Activated naive CD8-positive, alpha-beta T cell treated with anti-CD3 and anti-CD28 coated beads, Interleukin-2, amount 50 U/mL, for 24 hours (primary cell): ENCODE data around the gene HSCB.
A peak's percentile ranks its signal among the peaks of the same experiment; 100 is the strongest.
"Not testable (repeated sequence)": the region's sequence is repeated elsewhere in the genome, so short reads cannot be mapped to it uniquely, and the experiment has no call there.

Experiments used
- ATAC-seq: fragments of 150-1000 bp; cut with Tn5 transposase; one replicate; pipeline ENCODE4 v1.10.0; 2021
- DNase-seq: peaks from one replicate; pipeline ENCODE4 v3.0.0; 2021
- H3K27ac Mint-ChIP-seq: one replicate; pipeline ENCODE4 v1.8.0; 2021; ENCODE audit warnings: mild to moderate bottlenecking, mixed read lengths
- H3K27me3 Mint-ChIP-seq: one replicate; pipeline ENCODE4 v1.8.0; 2021; ENCODE audit warnings: mixed read lengths
- H3K36me3 Mint-ChIP-seq: one replicate; pipeline ENCODE4 v1.8.0; 2021; ENCODE audit warnings: low read depth, mixed read lengths
- H3K4me1 Mint-ChIP-seq: one replicate; pipeline ENCODE4 v1.8.0; 2021; ENCODE audit warnings: mixed read lengths
- H3K4me3 Mint-ChIP-seq: one replicate; pipeline ENCODE4 v1.8.0; 2021; ENCODE audit warnings: mild to moderate bottlenecking, moderate library complexity, mixed read lengths
- H3K9me3 Mint-ChIP-seq: one replicate; pipeline ENCODE4 v1.8.0; 2021; ENCODE audit warnings: mixed read lengths

The HSCB gene

GRCh38 chr22:28728002-28728401, 13.8 kb upstream of the HSCB start:
- Mint-ChIP-seq H3K27ac (no peak overlapping the region), H3K9me3 (no peaks in the 10 kb centered on the region), H3K27me3 (no peaks in the 10 kb centered on the region), H3K4me1 (peaks cover 4% of the 10 kb centered on the region), H3K4me3 (no peak overlapping the region), H3K36me3 (peaks cover 14% of the 10 kb centered on the region)
- DNase-seq (no peak), ATAC-seq (no peak)

- no peak overlapping the region for H3K4me3 Mint-ChIP-seq
- no peaks in the 10 kb centered on the region for H3K27me3 Mint-ChIP-seq
- peaks cover 4% of the 10 kb centered on the region for H3K4me1 Mint-ChIP-seq
- DNase-seq = no peak
- H3K36me3 Mint-ChIP-seq = peaks cover 12% of the 10 kb centered on the region
- no peak overlapping the region for H3K27ac Mint-ChIP-seq
- no peaks in the 10 kb centered on the region for H3K9me3 Mint-ChIP-seq
- ATAC-seq = peak; percentile 33
These were observed 13.1 kb upstream of the HSCB start for GRCh38 chr22:28728621-28729313.

DNA sequence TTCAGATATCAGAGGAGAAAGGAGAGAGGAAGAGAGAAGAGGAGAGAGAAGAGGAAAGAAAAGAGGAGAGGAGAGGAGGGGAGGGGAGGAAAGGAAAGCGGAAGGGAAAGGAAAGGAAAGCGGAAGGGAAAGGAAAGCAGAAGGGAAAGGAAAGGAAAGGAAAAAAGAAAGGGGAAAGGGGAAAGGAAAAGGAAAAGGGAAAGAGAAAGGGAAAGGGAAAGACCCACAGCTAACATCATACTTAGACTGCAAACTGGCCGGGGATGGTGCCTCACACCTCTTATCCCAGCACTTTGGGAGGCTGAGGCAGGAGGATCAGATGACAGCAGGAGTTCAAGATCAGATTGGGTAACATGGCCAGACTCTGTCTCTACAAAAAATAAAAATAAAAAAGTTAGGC, 11.7 kb upstream of the HSCB start:
- Mint-ChIP-seq H3K27me3 (no peaks in the 10 kb centered on the region), H3K4me1 (peaks cover 4% of the 10 kb centered on the region), H3K4me3 (no peak overlapping the region), H3K27ac (no peak overlapping the region), H3K9me3 (no peaks in the 10 kb centered on the region), H3K36me3 (peaks cover 6% of the 10 kb centered on the region)
- ATAC-seq = no peak
- DNase-seq = no peak

- H3K36me3 Mint-ChIP-seq = peaks cover 2% of the 10 kb centered on the region
- no peak overlapping the region for H3K4me3 Mint-ChIP-seq
- H3K27ac Mint-ChIP-seq = no peak overlapping the region
- no peaks in the 10 kb centered on the region for H3K9me3 Mint-ChIP-seq
- no peaks in the 10 kb centered on the region for H3K27me3 Mint-ChIP-seq
- DNase-seq (no peak), ATAC-seq (no peak)
- H3K4me1 Mint-ChIP-seq = peaks cover 2% of the 10 kb centered on the region
These were observed 7.4 kb upstream of the HSCB start for GRCh38 chr22:28734393-28734792.

DNA sequence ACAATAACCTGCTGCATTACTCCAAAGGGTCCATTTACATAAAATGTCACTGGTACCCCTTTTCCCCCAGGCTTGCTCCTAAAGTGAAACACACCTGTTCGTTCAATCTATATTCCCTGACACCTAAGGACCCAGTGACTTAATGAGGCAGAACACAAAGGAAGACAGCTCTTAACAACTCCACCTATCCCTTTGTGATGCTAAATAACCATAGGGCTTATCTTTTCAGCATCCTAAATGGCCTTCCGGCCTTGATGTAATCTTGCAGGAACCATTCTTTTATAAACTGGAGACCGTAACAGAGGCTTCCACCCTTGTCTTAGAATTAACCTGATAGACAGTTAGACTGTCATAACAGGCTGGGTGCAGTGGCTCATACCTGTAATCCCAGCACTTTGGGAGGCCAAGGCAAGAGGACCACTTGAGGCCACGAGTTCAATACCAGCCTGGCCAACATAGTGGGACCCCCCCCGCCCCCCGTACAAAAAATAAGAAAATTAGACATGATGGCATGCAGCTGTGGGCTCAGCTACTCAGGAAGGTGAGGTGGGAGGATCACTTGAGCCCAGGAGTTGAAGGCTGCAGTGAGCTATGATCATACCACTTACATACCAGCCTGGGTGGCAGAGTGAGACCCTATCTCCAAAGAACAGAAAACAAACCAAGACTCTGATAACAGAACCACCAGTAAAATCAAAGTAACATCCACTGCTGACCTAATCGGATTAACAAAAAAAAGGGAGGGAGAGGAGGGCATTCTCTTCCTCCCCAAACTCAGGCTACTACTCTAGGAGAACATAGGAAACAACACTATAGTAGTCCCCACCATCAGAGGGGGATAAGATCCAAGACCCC, 5.3 kb upstream of the HSCB start:
- Mint-ChIP-seq H3K36me3 (peaks cover 2% of the 10 kb centered on the region), H3K27me3 (no peaks in the 10 kb centered on the region), H3K4me1 (peaks cover 14% of the 10 kb centered on the region), H3K27ac (no peak overlapping the region), H3K9me3 (no peaks in the 10 kb centered on the region), H3K4me3 (no peak overlapping the region)
- no peak for ATAC-seq
- no peak for DNase-seq

DNA sequence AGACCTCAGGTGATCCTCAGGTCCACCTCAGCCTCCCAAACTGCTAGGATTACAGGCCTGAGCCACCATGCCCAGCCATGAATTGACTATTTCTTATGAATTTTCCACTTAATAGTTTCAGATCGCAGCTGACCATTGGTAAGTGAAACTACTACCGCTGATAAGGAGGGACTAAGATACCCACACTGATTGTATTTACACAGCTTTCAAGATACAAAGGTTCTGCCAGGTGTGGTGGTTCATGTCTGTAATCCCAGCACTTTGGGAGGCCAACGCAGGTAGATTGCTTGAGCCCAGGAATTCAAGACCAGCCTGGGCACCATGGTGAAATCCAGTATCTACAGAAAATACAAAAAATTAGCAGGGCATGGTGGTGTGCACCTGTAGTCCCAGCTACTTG, 4.1 kb upstream of the HSCB start:
- no peak for ATAC-seq
- Mint-ChIP-seq H3K4me3 (no peak overlapping the region), H3K9me3 (no peaks in the 10 kb centered on the region), H3K36me3 (peaks cover 4% of the 10 kb centered on the region), H3K27ac (no peak overlapping the region), H3K27me3 (peaks cover 2% of the 10 kb centered on the region), H3K4me1 (peaks cover 20% of the 10 kb centered on the region)
- DNase-seq = no peak

DNA sequence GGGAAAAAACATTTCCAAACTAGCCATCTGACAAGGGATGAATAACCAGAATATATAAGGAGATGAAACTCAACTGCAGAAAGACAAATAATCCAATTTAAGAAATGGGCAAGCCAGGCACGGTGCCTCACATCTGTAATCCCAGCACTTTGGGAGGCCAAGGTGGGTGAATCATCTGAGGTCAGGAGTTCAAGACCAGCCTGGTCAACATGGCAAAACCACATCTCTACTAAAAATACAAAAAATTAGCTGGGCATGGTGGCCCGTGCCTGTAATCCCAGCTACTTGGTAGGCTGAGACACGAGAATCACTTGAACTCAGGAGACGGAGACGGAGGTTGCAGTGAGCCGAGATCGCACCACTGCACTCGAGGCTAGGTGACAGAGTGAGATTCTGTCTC, 3.0 kb upstream of the HSCB start:
- not testable (repeated sequence) for ATAC-seq, H3K36me3 Mint-ChIP-seq, H3K4me3 Mint-ChIP-seq, H3K27ac Mint-ChIP-seq, H3K27me3 Mint-ChIP-seq, DNase-seq, H3K9me3 Mint-ChIP-seq
- peaks cover 29% of the 10 kb centered on the region for H3K4me1 Mint-ChIP-seq

GRCh38 chr22:28741200-28741784, 547 bp upstream of the HSCB start:
- H3K27ac Mint-ChIP-seq = peak overlapping the region; percentile 84
- H3K27me3 Mint-ChIP-seq = peaks cover 2% of the 10 kb centered on the region
- no peak for DNase-seq
- no peaks in the 10 kb centered on the region for H3K9me3 Mint-ChIP-seq
- peaks cover 18% of the 10 kb centered on the region for H3K36me3 Mint-ChIP-seq
- ATAC-seq = no peak
- peak overlapping the region; percentile 87 for H3K4me3 Mint-ChIP-seq
- H3K4me1 Mint-ChIP-seq = peaks cover 29% of the 10 kb centered on the region

DNA sequence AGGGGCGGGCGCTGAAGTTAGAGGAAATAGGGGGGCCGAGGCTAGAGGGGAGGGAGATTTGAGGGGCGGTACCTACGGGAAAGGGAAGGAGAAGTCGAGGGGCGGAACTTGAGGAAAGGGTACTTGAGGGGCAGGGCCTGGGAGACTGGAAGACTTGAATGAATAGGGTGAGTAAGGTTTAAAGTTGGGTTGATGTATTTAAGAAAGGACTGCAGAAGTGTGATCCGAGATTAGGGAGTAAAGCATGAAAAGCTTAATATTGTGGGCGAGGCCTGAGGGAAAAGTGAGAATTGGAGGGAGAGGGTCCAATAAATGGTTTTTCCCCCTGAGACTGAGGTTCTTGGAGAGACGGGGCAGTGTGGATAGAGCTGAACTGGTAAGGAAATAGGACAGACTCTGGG, 723 bp downstream of the HSCB start:
- H3K4me1 Mint-ChIP-seq = peaks cover 29% of the 10 kb centered on the region
- no peaks in the 10 kb centered on the region for H3K9me3 Mint-ChIP-seq
- peaks cover 2% of the 10 kb centered on the region for H3K27me3 Mint-ChIP-seq
- peaks cover 22% of the 10 kb centered on the region for H3K36me3 Mint-ChIP-seq
- peak overlapping the region; percentile 87 for H3K4me3 Mint-ChIP-seq
- no peak for DNase-seq
- ATAC-seq = no peak
- peak overlapping the region; percentile 84 for H3K27ac Mint-ChIP-seq

- Mint-ChIP-seq H3K27me3 (peaks cover 2% of the 10 kb centered on the region), H3K4me3 (peak overlapping the region; percentile 87), H3K9me3 (no peaks in the 10 kb centered on the region), H3K4me1 (peaks cover 31% of the 10 kb centered on the region), H3K27ac (no peak overlapping the region), H3K36me3 (peaks cover 24% of the 10 kb centered on the region)
- DNase-seq = no peak
- ATAC-seq = no peak
These were observed 2.0 kb downstream of the HSCB start for GRCh38 chr22:28743852-28744251.

GRCh38 chr22:28750471-28750881, 8.6 kb downstream of the HSCB start:
- Mint-ChIP-seq H3K4me3 (no peak overlapping the region), H3K9me3 (no peaks in the 10 kb centered on the region), H3K36me3 (peaks cover 29% of the 10 kb centered on the region), H3K4me1 (peaks cover 5% of the 10 kb centered on the region), H3K27ac (no peak overlapping the region), H3K27me3 (no peaks in the 10 kb centered on the region)
- DNase-seq (no peak), ATAC-seq (no peak)

GRCh38 chr22:28754512-28754911, 12.7 kb downstream of the HSCB start:
- not testable (repeated sequence) for H3K27ac Mint-ChIP-seq

DNA sequence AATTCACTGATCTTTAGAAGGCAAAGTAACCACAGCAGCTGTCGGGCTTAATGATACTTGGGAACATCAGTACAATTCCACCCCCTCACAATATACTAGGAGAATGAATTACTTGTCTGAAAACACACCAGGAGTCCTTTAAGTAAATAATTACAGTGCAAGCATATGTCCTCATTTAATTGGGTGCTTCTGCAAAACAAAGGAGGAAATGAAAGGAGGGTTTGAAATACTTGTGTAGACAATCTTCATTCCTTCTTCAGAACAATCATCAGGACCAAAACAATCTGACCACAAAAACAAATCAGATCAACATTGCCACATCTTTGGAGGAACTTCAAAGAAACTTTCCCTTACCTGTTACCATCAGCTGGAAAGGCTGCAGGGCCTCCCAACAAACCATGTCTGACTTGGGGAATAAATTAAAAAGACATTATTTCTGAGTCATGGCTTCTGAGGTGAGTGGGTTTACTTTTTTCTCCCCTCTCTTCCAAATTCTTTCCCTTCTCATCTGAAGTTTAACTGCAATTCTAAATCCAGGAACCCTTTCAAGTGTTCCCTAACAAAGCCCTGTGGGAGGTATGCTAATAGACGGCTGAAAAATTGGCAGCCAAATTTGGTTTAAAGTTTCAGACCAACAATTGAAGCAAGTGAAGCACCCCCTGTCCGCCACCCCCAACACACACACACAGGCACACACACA, 18.2 kb downstream of the HSCB start:
- Mint-ChIP-seq H3K36me3 (no peaks in the 10 kb centered on the region), H3K4me3 (no peak overlapping the region), H3K4me1 (peaks cover 2% of the 10 kb centered on the region), H3K9me3 (no peaks in the 10 kb centered on the region), H3K27ac (no peak overlapping the region), H3K27me3 (no peaks in the 10 kb centered on the region)
- ATAC-seq (no peak), DNase-seq (no peak)

More at GRCh38 chr22:28754512-28754911, 12.7 kb downstream of the HSCB start:
- not testable (repeated sequence) for H3K9me3 Mint-ChIP-seq, ATAC-seq, H3K4me1 Mint-ChIP-seq, H3K4me3 Mint-ChIP-seq, H3K27me3 Mint-ChIP-seq, DNase-seq
- peaks cover 10% of the 10 kb centered on the region for H3K36me3 Mint-ChIP-seq

DNA sequence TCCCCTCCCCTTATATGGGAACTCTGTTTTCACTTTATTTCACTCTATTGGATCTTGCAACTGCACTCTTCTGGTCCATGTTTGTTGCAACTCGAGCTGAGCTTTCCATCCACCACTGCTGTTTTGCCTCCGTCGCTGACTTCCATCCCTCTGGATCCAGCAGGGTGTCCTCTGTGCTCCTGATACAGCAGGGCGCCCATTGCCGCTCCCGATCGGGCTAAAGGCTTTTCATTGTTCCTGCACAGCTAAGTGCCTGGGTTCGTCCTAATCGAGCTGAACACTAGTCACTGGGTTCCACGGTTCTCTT, 19.6 kb downstream of the HSCB start:
- DNase-seq (no peak), ATAC-seq (no peak)
- Mint-ChIP-seq H3K9me3 (no peaks in the 10 kb centered on the region), H3K27me3 (no peaks in the 10 kb centered on the region), H3K4me1 (peaks cover 2% of the 10 kb centered on the region), H3K36me3 (no peaks in the 10 kb centered on the region), H3K4me3 (no peak overlapping the region), H3K27ac (no peak overlapping the region)
